HG02981 (cell line): ENCODE measurements around the gene HBG1.
A peak's percentile ranks its signal among the peaks of the same experiment; 100 is the strongest.
"Not testable (repeated sequence)": the region's sequence is repeated elsewhere in the genome, so short reads cannot be mapped to it uniquely, and the experiment has no call there.

Experiments
- ATAC-seq: cut with Tn5 transposase; IDR thresholded peaks from one replicate; pipeline ENCODE4 v1.9.1; 2021; ENCODE audit warnings: mild to moderate bottlenecking, moderate library complexity; ENCODE audit not compliant: unreplicated experiment

HBG1 gene

DNA sequence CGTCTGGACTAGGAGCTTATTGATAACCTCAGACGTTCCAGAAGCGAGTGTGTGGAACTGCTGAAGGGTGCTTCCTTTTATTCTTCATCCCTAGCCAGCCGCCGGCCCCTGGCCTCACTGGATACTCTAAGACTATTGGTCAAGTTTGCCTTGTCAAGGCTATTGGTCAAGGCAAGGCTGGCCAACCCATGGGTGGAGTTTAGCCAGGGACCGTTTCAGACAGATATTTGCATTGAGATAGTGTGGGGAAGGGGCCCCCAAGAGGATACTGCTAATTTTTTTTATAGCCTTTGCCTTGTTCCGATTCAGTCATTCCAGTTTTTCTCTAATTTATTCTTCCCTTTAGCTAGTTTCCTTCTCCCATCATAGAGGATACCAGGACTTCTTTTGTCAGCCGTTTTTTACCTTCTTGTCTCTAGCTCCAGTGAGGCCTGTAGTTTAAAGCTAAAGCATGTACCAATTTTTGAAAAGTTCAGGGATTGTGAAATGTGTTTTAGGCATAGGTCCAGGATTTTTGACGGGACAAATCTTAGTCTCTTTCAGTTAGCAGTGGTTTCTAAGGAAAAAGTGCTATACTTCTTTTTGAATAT, at the start of gene HBG1:
Gene HBG1 (minus strand): TSS at position 51 of the 590 bp plus-strand sequence. CDS start 53 bp downstream, outside the sequence.
- not testable (repeated sequence) for ATAC-seq

DNA sequence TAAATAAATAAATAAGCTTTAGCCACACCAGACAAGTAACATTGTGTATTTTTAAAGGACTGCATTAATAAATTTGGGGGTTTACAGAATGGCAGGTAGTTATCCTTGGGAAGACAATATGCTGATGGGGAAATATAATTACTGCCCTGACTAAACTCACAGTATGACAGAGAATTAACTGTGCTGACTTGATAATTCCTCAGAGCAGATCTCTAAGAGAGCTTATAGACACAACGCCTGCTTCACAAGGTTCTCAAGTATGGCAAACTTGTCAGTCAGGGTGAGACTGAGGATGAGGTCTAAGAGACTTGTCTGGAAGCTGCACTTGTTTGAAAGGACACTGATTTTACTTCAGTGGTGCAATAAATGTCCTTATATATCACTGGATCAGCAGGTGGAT, 48.8 kb upstream of the HBG1 start:
- ATAC-seq: no peak

DNA sequence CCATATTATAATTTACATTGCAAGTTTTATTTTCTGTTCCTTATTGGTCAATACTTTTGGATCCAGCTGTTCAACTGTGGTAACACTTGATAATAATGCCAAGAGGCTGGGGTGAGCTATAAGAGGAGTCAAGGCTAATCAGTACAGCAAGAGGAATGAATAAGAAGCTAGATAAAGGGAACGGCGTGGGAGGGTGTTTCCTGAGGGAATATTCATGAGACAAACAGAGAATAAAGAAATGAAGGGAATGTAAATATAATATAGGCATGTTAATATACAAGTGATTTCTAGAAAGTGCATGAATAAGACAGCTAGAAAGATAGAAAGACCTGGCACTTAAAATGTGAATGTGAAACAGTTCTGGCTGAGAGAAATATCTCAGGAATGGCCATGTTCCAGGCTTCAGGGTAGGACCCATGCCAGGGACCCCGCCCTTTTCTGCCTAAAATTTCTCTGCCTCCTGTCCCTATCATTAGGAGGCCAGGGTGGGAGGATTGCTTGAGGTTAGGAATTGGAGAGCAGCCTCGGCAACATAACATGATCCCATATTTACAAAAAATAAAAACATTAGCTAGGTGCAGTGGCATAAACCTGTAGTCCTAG, 48.2 kb upstream of the HBG1 start:
- ATAC-seq: no peak

DNA sequence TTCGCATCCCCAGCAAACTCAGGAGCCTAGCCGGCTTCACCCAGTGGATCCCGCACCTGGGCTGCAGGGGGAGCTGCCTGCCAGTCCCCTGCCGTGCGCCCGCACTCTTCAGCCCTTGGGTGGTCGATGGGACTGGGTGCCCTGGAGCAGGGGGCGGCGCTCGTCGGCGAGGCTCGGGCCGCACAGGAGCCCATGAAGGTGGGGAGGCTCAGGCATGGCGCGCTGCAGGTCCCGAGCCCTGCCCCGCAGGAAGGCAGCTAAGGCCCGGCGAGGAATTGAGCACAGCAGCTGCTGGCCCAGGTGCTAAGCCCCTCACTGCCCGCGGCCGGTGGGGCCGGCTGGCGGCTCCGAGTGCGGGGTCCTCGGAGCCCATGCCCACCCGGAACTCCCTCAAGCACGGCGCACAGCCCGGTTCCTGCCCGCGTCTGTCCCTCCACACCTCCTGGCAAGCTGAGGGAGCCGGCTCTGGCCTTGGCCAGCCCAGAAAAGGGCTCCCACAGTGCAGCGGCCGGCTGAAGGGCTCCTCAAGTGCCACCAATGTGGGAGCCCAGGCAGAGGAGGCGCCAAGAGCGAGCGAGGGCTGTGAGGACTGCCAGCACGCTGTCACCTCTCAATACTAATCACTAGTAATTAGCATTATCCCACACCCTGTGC, 44.8 kb upstream of the HBG1 start:
- ATAC-seq: not testable (repeated sequence)

DNA sequence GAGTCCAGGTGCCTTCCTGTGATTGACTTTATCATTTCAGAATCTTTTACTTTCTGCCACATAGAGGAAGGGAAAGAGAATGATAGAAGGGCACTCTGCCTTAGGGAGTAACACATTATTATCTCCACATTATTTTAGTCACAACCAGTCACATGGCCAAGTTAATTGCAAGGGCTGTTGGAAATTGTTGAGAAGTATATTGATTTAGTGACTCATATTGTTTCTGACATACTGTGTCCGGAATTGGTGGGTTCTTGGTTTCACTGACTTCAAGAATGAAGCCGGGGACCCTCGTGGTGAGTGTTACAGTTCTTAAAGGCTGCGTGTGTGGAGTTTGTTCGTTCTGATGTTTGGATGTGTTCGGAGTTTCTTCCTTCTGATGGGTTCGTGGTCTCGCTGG, 43.4 kb upstream of the HBG1 start:
- ATAC-seq: no peak

DNA sequence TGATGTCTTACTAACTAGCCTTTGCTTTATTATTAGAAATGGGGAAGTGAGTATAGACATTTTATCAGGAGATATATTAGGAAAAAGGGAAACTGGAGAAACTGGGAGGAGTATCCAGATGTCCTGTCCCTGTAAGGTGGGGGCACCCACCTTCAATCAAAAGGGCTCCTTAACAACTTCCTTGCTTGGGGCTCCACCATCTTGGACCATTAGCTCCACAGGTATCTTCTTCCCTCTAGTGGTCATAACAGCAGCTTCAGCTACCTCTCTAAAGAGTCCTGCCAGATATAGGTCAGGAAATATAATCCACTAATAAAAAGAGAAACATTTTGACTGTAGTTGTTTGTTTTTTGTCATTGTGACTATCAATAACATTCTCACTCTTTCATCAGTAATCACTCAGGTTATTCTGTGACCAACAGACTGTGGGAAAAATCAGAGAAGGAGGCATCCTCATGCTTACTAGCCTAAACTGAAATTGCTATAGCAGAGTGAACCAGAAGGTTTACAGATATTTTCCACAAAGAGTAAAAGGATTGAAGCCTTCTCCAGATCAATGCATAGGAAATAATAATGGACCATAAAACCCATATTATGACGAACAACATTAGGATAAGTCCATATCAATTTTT, 41.7 kb upstream of the HBG1 start:
- ATAC-seq: peak; percentile 94

DNA sequence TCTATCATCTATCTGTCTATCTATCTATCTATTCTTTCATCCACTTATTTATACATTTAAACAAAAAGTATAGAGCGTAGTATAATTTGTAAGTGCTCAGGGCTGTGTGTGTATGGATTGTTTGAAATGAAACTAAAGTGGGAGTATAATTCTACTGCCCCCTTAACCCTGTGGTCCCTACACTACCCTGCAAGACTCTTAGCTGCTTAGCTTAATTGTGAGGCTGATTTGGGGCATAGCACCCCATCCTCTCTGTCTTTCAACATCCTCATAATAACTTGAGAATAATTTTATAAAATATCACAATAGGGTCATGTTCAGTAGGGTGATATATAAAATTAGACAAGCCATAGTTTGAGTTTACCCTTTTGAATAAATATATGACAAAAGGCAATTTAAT, 40.4 kb upstream of the HBG1 start:
- ATAC-seq: no peak

DNA sequence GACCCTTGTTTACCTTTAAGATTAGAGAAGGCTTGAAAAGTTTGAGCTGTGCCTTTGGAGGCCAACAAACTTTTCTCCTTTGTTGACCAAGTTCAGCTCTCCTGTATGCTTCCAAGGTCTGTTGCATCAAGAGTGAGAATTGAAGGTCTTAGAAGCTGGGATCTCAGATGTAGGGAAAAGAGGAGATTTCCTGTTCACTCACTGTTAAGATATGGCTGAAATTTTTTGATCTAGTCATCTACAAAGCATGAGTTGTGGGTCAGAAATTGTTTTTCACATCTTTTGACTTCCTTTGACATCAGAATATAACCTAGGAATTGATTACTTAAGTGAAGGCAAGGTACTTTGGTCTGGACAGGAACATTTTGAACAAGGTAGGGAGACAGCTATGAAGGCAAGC, 40.0 kb upstream of the HBG1 start:
- no peak for ATAC-seq

DNA sequence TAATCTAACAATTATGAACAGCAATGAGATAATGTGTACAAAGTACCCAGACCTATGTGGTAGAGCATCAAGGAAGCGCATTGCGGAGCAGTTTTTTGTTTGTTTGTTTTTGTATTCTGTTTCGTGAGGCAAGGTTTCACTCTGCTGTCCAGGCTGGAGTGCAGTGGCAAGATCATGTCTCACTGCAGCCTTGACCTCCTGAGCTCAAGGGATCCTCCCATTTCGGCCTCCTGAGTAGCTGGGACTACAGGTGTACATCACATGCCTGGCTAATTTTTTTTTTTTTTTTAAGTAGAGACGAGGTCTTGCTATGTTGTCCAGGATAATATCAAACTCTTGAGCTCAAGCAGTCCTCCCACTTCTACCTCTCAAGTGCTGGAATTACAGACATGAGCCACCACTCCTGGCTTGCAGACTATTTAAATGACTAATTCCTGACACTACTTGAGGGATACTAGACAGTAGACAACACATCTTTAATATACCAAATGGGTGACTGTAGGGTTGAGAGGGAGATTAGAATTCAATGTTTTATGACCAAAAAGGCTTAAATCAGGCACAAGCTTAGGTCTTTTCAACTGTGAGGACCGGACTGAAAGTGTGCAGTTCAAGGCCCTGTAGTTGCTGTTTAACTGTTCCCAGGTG, 39.4 kb upstream of the HBG1 start:
- ATAC-seq: no peak

DNA sequence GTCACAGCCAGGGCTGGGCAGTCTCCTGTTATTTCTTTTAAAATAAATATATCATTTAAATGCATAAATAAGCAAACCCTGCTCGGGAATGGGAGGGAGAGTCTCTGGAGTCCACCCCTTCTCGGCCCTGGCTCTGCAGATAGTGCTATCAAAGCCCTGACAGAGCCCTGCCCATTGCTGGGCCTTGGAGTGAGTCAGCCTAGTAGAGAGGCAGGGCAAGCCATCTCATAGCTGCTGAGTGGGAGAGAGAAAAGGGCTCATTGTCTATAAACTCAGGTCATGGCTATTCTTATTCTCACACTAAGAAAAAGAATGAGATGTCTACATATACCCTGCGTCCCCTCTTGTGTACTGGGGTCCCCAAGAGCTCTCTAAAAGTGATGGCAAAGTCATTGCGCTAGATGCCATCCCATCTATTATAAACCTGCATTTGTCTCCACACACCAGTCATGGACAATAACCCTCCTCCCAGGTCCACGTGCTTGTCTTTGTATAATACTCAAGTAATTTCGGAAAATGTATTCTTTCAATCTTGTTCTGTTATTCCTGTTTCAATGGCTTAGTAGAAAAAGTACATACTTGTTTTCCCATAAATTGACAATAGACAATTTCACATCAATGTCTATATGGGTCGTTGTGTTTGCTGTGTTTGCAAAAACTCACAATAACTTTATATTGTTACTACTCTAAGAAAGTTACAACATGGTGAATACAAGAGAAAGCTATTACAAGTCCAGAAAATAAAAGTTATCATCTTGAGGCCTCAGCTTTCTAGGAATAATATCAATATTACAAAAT, 38.6 kb upstream of the HBG1 start:
- no peak for ATAC-seq

DNA sequence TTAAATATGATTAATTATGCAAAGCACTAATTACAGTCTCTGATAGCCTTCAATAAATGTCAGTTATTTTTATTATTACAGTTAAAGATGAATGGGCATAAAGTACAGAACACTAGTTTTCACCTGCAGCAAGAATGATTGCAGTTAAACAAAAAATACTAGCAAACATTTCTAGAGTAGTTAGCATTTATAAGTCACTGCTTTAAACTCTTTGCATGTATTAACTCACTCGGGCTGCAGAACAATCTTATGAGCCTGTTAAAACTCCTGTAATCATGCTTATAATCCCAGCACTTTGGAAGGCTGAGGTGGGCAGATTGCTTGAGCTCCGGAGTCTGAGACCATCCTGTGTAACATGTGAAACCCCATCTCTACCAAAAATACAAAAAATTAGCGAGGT, 37.2 kb upstream of the HBG1 start:
- no peak for ATAC-seq

DNA sequence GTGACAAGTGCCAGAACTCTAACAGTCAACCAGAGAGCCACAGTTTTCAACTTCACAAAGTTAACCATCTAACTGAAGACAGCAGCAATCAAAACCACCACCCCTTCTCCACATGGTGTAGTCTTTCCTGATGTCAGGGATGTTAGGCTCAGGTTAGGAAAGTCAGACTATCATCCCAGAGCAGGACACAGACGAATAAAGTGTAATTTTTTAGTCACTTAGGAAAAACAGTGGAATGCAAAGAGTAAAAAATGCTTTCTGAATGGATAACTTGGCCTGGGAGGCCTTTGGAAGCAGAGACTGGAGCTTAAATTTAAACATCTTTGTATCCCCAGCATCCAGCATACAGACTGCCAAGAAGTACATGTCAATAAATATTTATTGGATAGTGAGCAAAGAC, 36.7 kb upstream of the HBG1 start:
- no peak for ATAC-seq

DNA sequence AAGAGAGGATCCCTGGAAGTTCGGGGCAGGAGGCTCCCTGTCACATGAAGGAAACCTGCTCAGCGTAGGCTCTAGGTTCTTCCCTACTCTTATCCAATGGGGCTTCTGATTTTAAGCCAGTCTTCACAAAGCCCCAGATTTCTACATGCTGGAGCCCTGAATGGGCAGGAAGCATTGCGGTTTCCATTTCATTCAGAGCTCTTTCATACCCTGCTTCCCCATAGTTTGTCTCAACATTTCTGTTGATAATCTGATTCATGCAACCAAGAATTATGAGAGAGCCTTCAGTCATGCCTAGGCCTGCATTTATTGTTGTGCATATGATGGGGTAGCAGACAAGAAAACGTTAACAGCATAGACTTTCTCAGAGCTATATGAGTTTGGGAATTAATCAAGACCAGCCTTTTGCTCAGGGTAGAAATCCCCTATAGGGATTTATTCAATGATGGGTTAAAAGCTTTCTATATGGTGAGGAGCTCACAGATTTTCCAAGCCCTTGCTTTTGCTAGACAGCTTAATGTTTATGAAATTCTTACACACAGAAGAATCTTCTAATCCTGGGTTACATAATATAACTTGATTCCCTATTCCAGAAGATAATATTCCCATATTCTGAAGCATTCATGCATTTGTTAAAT, 36.2 kb upstream of the HBG1 start:
- ATAC-seq: no peak

DNA sequence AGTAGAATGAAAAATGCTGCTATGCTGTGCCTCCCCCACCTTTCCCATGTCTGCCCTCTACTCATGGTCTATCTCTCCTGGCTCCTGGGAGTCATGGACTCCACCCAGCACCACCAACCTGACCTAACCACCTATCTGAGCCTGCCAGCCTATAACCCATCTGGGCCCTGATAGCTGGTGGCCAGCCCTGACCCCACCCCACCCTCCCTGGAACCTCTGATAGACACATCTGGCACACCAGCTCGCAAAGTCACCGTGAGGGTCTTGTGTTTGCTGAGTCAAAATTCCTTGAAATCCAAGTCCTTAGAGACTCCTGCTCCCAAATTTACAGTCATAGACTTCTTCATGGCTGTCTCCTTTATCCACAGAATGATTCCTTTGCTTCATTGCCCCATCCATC, 35.0 kb upstream of the HBG1 start:
- ATAC-seq: no peak

DNA sequence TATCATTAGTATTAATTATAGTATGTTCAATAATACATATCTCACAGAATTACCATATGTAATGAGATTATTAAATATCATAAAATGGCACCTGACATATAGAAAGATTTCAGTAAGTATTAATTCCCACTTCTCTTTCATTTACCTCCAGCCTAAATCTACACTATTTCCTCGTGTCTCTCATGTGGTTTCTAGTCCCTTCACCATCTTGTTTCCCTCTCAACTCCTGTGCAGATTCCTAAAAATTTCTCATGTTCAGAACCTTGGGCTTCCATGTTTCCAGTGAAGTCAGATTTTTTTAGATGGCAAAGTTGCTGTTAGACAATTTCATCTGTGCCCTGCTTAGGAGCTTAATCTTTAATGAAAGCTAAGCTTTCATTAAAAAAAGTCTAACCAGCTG, 34.2 kb upstream of the HBG1 start:
- ATAC-seq: no peak

DNA sequence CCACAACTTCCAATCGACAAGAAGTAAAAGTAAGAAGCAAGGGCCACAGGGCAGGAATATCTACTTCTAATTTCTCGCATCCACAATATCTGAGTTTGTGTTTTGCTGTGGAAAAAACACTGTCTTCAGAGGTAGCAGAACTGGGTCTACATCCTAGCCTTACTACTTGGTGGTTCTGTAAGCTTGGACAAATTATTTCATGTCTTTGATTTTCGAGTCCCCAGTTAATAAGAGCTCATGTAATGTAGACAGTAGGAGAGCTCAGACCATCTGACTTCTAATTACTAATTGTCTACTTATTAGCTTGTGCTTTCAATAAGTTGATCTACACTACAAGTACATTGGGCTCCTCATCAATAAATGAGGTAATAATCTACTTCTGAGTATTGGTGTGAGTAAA, 33.4 kb upstream of the HBG1 start:
- ATAC-seq: no peak

DNA sequence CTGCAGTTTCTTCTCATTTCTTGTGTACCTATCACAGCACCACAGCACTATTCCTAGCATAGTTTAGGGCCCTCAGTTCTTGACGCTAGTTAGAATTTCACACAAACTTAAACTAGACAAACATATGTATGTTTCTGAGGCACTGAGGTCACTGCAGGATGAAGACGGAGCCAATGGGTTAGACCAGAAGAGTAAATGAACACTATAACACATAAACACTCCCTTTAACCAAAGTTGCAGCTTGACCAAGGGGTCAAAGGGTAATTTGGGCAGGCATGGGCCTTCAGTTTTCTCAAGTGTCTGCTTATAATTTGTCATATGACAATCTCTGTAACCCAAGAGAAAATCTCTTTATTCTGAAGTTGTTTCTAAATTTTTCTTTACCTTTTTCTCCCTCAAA, 33.0 kb upstream of the HBG1 start:
- no peak for ATAC-seq

DNA sequence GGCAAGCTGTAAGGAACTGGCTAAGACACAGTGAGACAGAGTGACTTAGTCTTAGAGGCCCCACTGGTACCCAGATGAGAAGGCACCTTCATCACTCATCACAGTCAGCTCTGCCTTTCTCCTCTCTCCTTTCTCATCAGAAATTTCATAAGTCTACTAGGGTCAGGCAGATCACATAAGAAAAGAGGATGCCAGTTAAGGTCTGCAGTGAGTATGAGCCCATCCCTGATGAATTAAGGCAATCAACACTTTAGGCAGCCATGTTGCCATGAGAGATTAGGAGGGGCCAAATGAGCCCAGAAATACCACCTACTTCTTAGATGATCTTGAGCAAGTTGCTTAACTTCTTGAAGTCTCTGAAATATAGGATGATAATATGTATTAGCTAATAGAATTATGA, 31.9 kb upstream of the HBG1 start:
- ATAC-seq: no peak

DNA sequence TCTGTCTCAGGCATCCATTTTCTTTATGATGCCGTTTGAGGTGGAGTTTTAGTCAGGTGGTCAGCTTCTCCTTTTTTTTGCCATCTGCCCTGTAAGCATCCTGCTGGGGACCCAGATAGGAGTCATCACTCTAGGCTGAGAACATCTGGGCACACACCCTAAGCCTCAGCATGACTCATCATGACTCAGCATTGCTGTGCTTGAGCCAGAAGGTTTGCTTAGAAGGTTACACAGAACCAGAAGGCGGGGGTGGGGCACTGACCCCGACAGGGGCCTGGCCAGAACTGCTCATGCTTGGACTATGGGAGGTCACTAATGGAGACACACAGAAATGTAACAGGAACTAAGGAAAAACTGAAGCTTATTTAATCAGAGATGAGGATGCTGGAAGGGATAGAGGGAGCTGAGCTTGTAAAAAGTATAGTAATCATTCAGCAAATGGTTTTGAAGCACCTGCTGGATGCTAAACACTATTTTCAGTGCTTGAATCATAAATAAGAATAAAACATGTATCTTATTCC, 31.0 kb upstream of the HBG1 start:
- peak; percentile 95 for ATAC-seq

DNA sequence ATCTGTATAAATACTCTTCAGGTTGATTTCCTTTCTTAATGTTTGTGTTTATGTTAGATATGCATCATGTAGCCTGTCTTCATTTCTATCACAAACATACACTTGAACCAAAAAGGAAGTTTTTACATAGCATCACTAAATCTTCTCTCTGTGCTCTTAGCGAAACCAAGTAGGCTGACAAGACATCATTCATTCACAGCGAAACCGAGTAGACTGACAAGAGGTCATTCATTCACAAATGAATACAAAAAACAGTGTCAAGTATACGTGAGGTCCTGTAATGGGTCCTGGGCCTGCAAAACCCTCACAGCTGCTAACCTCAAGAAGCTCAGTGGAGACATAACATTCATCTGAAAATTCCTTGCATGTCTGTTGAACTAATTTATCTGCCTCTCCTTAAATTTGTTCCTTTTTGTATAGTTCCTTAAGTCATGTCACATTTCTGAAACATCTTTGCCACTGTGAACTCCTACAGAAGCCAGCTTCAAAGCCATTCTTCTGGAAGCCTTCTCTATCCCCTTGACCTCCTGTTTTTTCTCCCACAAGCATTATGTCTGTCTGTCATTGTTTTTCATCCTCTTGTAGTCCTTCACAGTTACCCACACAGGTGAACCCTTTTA, 29.9 kb upstream of the HBG1 start:
- ATAC-seq: no peak
